ENCODE measurements around the gene ANKFN1. TPM values are rescaled to one million over a fixed set of nuclear protein-coding genes. Genes with fewer than 3 reads are reported as not detected.

Gene ANKFN1
- polyA plus RNA-seq, 3 donors, result 0.70 to 1.4 (median 0.80) TPM

DNA sequence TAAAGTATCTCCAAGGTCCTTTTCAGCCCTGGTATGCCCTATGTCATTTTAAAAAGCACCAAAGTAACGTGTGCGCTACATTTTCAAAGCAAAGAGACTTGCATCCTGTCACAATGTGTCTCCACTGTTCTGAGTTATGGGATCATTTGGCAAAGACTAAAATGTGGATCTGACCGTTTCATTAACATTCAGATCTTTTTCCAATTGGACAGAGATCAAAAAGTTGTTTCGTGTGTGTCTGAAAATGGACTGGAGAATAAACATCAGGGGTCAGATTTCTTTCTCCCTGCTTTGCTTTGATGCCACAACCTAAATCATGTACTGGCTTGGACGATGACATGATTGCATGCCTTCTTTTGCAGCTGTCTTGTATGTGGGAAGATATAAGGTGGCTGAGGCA lies 304.2 kb downstream of the ANKFN1 start:
- no peak for DNase-seq (ENCODE audit: extremely low read depth in 1 of 11, low read depth in 9 of 11, low spot score in 4 of 11)

DNA sequence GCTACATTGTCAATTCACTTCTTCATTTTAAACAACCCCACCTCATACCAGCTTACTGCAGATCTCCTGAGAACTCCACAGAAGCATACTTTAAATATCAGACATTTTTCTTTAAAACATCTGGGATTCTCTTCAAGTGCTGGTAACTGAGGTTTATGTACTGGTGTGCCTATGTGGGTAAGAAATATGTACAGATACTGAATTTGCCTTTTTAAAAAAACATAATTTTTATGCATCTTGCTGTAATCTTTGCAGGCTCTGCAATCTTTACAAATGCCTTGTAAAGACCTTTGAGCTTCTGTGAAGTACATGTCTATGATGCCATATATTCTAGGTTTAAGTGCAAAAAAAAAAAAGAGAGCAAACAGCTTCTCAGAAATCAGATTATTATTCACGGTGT lies 312.6 kb downstream of the ANKFN1 start:
- DNase-seq (ENCODE audit: extremely low read depth in 1 of 11, low read depth in 9 of 11, low spot score in 4 of 11), result no peak

DNA sequence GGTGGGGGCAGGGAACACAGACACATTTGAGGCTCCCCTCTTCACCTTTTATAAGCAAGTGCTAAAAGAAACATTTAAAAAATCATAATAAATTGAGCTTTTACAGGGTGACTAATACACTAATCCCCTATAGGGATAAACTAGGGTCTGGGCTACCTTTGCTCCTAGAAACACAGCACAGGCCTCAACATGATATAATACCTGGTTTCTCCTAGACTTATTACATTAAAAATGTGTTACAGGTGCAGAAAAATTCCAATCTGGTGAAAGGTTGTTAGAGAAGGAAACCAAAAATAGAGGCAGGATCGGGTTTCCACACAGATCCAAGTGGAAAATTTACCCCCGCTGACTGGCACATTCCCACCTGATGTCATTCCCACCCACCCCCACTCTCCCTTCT lies 315.6 kb downstream of the ANKFN1 start:
- no peak for DNase-seq (ENCODE audit: extremely low read depth in 1 of 11, low read depth in 9 of 11, low spot score in 4 of 11)

DNA sequence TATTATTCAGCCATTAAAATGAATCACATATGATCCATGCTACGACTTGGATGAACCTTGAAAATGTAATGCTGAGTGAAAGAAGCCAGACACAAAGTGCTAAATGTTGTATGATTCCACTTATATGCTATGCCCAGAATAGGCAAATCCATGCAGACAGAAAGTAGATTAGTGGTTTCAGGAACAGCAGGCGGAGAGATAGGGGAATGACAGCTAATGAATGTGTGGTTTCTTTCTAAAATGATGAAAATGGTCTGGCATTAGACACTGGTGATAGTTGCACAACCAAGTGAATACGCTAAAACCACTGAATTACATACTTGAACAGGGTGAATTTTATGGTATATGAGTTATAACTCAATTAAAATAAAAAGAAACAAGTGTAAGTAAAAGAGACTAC lies 318.4 kb downstream of the ANKFN1 start:
- no peak for DNase-seq (ENCODE audit: extremely low read depth in 1 of 11, low read depth in 9 of 11, low spot score in 4 of 11)

GRCh38 chr17:56475116-56475515 lies 321.8 kb downstream of the ANKFN1 start:
- no peak for DNase-seq (ENCODE audit: extremely low read depth in 1 of 11, low read depth in 9 of 11, low spot score in 4 of 11)

DNA sequence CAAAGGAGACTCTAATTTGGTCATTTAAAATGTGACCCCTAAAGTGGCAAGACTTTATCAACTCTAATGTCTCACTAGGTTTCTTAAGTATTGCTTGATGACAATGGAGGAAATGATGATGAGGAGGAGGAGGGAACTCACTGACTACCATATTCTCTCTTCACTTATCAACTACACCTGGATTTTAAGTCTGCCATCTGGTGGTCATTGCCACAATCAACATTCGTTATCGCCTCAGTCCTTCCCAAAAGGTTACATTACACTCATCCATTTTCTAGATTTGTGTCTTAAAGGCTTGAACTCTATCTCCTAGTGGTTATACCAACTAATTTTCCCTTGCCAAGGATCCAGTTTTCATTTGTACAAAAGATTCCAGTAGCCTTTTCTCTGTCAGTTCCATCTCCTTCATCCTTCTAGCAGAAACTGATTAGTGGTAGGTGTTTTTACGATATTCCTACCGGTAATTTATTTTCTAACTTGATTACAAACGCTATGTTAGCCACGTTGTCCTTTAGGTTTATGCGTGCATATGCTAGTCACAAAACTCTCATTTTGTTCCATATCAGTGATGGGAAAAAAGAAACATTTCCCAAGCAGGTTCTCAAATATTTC lies 325.7 kb downstream of the ANKFN1 start:
- DNase-seq (ENCODE audit: extremely low read depth in 1 of 11, low read depth in 9 of 11, low spot score in 4 of 11), result peak in 1 of 11 donors; percentile 15

- DNase-seq (ENCODE audit: extremely low read depth in 1 of 11, low read depth in 9 of 11, low spot score in 4 of 11), result no peak
Measured at GRCh38 chr17:56480501-56480900, 327.2 kb downstream of the ANKFN1 start.

DNA sequence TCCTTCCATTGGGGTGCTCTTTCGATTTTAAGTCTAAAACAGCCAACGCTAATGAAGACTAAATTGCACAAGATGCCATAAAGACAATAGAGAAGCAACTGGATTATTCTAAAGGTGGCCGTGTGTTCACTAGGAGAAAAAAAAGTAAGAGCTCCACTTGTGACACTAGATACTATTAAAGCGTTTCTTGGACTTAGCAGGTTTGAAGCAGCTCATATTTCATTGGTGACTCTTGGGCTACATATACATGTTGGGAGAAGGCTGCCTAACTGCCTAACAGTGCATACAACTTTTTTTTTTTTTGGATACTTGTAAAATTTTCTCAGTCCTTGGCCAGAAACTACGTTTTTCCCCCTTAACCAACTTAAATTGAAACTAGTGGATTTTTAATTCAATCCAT lies 328.4 kb downstream of the ANKFN1 start:
- DNase-seq (ENCODE audit: extremely low read depth in 1 of 11, low read depth in 9 of 11, low spot score in 4 of 11), result peak in 1 of 11 donors; percentile 10

DNA sequence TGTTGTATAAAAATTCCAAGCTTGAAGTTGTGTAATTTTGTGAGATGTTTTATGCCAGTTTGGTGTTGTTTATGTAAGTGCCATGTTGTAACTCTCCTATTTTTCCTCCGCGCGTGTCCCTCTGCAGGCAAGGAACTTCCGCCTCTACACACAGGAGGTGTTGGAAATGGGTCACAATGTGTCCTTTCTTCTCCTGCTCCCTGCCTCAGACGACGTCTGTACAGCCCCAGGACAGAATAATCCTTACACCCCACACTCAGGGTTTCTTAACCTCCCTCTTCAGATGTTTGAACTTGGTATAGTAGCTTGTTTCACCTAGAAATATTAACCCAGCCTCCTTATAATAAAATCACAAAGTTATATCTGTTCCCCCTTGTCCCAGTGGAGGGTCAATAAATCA lies 329.0 kb downstream of the ANKFN1 start:
- DNase-seq (ENCODE audit: extremely low read depth in 1 of 11, low read depth in 9 of 11, low spot score in 4 of 11), result no peak

DNA sequence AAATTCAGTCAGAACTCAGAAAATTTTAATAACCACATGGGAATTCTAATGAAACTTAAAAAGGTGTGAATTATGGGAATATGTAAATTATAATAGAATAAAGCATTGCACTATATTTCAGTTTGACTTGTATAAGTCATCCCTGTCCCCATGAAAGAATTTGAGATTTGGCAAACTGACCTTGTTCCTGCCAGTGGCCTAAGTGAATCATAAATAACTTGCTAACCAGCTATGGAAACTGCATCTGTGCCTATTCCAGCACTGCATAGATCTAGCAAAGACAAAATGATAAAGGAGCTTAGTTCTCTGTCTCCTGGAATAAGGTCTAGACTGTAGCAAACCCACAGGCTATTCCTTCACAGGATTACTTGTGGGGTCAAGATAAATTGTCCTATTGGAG lies 333.5 kb downstream of the ANKFN1 start:
- no peak for DNase-seq (ENCODE audit: extremely low read depth in 1 of 11, low read depth in 9 of 11, low spot score in 4 of 11)

DNA sequence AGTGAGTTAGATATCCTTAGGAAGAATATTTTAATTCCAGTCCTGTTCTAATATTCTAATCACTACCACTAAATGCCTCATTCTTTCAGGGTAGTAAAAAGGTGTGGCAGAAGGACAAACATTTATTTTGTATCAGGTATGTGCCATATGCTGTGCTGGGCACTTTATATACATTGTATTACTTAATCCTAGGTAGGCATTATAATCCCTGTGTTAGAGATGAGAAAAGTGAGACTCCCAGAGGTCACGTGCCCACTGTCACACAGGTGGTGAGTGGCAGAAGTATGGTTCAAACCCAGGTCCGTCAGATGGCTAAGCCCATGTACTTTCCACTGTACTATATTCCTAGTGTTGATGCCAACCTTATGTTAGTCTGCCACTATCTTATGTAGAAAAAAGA lies 335.5 kb downstream of the ANKFN1 start:
- no peak for DNase-seq (ENCODE audit: extremely low read depth in 1 of 11, low read depth in 9 of 11, low spot score in 4 of 11)

- no peak for DNase-seq (ENCODE audit: extremely low read depth in 1 of 11, low read depth in 9 of 11, low spot score in 4 of 11)
Measured at GRCh38 chr17:56489980-56490379, 336.7 kb downstream of the ANKFN1 start.

DNA sequence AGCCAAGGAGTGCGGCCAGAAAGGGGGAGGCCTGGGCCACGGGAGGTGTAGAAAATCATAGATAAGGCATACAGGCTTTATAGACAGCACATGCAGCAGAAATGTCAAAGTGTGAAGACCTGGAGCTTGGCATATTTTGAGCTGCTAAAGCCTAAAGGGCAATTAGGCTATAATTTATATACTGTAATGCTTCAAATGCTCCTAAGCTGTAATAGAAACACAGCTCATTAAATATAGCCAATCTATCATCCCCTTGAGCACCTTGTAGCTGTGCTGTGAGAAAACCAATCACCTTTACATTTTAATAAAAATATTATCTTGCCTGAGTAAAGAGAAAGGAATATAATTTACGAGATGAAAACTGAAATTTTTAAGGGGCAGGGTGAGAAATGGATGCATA lies 342.3 kb downstream of the ANKFN1 start:
- no peak for DNase-seq (ENCODE audit: extremely low read depth in 1 of 11, low read depth in 9 of 11, low spot score in 4 of 11)

DNA sequence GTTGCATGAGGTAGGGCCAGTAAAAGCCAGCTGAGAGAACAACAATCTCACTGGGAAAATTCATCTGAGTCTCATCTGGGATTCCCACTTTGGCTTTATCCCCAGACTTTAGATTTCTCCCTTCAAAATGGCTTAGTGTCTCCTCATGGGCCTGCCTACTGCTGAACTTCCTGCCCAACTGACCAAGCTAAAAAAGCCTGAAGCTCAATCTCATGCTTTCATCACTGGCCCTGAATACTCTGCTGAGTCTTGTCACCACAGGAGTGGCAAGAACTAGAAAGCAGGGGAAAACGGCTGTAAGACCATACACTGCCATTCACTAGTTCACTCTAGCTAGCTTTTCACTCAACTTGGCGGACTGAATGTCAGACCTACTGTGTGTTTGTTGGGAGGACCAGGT lies 343.9 kb downstream of the ANKFN1 start:
- no peak for DNase-seq (ENCODE audit: extremely low read depth in 1 of 11, low read depth in 9 of 11, low spot score in 4 of 11)

DNA sequence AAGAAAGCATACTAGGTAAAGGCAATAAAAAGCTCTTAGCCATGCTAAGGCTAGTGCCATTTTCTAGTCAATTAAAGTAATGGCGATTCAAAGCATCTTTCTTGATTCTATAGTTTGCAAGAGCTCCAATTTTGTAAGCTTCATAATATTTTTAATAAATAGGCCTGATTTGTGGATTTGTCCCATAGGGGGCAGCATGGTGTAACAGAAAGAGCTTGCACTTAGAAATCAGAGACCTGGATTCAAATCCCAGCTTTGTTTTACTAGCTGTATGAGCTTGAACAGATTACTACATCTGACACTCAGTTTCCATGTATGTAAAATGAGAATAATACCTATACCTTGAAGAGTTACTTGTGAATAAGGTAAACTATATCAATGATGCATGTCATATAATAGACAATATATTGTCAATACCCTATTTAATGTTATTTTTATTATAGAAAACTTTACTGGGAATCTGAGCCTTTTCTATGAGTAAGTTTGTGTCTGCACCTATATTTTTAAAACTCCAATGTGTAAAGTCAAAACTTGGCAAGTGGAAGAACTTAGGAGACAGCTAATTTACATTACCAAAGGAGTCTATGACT lies 346.6 kb downstream of the ANKFN1 start:
- DNase-seq (ENCODE audit: extremely low read depth in 1 of 11, low read depth in 9 of 11, low spot score in 4 of 11), result no peak

DNA sequence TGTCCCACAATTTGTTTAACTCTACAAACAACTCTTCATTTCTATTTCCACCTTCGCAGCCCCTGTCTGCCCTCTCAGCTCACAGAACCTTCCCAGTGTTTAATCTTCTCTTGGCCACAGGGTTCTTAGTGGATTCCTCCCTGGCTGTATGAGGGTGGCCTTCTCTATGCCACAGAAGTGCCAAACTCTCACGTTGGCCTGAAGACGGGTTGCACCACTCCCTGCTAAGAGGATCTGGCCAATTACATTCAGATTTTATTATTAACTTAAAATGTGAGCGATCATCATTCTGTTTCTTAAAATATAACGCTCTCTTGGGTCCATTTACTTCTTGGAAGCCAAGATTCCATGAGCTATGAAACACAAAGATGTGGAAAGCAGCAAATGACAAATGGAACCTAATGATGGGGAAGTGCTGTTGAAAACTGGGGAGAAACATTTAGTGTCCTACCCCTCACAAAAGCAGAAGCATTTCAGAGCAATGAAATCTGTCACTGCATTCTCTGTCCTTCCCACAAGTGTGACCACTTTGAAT lies 348.9 kb downstream of the ANKFN1 start:
- DNase-seq (ENCODE audit: extremely low read depth in 1 of 11, low read depth in 9 of 11, low spot score in 4 of 11), result no peak

DNA sequence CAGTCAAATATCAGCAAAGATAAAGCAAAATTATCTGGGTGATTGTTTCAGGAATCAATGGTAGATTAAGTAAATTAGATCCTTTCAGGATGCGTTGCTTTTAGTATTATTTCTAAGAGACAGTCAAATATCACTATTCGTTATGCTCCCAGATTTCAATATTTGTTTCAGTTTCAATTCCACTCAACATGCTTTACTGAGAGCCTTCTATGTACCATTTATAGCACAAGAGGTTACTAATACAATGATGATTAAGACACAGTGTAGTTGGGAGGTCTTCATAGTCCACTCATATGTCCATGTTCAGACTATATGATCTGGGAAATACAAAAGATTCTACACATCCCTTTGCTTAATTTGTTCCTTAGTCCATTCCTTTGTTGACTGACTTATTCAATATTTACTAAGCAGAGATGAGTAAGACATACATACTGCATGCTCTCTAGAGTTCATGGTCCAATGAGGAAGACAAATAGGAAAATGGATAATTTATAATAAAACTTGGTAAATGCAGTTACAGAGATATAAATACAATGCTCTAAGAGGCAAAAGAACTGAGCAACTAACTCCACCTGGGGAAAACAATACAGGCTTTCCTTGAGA lies 352.0 kb downstream of the ANKFN1 start:
- no peak for DNase-seq (ENCODE audit: extremely low read depth in 1 of 11, low read depth in 9 of 11, low spot score in 4 of 11)

- DNase-seq (ENCODE audit: extremely low read depth in 1 of 11, low read depth in 9 of 11, low spot score in 4 of 11), result no peak
Measured at GRCh38 chr17:56506349-56506748, 353.1 kb downstream of the ANKFN1 start.

GRCh38 chr17:56510554-56511342 lies 357.5 kb downstream of the ANKFN1 start:
- DNase-seq (ENCODE audit: extremely low read depth in 1 of 11, low read depth in 9 of 11, low spot score in 4 of 11), result no peak

DNA sequence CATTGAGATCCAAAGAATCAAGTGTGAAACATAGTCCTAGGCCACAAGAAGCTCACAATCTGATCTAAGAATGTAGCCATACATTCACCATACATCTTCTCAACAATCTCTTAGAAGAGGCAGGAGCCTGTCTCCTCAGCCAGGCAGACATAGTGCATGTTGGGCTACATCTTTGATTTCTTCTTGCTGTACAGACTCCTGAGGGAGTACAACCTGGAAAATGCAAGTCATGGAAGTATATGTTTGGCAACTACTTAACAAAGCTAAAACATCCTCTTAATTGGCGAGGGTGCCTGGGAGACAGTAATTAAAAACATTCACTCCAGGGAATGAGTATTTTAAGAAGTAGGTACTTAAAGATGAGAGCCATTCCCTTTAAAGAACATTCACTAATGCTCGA lies 361.0 kb downstream of the ANKFN1 start:
- no peak for DNase-seq (ENCODE audit: extremely low read depth in 1 of 11, low read depth in 9 of 11, low spot score in 4 of 11)

Measured in renal cortex interstitium (tissue), 11 donors.